Effector memory CD4-positive, alpha-beta T cell (primary cell): ENCODE data around the gene CPNE4.

Source experiments
- DNase-seq, 3 donors: peaks; one replicate each; pipeline ENCODE4 v3.0.0-alpha.2; 2020
- H3K27ac ChIP-seq: 2 replicates; pipeline ENCODE4 v1.7.0; 2013; ENCODE audit warnings: mild to moderate bottlenecking, low read length, moderate library complexity; ENCODE audit not compliant: insufficient read depth, poor library complexity, severe bottlenecking
- H3K27me3 ChIP-seq: replicated peaks from 2 replicates; pipeline ENCODE4 v1.7.0; 2013; ENCODE audit warnings: mild to moderate bottlenecking, low read length; ENCODE audit not compliant: insufficient read depth, control insufficient read depth, poor library complexity, severe bottlenecking
- H3K36me3 ChIP-seq: 2 replicates; pipeline ENCODE4 v1.7.0; 2013; ENCODE audit warnings: mild to moderate bottlenecking, low read length, moderate library complexity; ENCODE audit not compliant: control insufficient read depth, insufficient read depth
- H3K4me1 ChIP-seq: 2 replicates; pipeline ENCODE4 v1.7.0; 2013; ENCODE audit warnings: low read length, mild to moderate bottlenecking; ENCODE audit not compliant: control insufficient read depth, insufficient read depth, poor library complexity, severe bottlenecking
- H3K4me3 ChIP-seq: 2 replicates; pipeline ENCODE4 v1.7.0; 2013; ENCODE audit warnings: low read length, low read depth, mild to moderate bottlenecking; ENCODE audit not compliant: insufficient read depth, poor library complexity, severe bottlenecking
- H3K9me3 ChIP-seq: 2 replicates; pipeline ENCODE4 v1.7.0; 2013; ENCODE audit warnings: mild to moderate bottlenecking, low read length, moderate library complexity; ENCODE audit not compliant: control insufficient read depth

CPNE4 gene

GRCh38 chr3:131717493-131717892, 317.3 kb downstream of the CPNE4 start:
- DNase-seq, result no peak

DNA sequence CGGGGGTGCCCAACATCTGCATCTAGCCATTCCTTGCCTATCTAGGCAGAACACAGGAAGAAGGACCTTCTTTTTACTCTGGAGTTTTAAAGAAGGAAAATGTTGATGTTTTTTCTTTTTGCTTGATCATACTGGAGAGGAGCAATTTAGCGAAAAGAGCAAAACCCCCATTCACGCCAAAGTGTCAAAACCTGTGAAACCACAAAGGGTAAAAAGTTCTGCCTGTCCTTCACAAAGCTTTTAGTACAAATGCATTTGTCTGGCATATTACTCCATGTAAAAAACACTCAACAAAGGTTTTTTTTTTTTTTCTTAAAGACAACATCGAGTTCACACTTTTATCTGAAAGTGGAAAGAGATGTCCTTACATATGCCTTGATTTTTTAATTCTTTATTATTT, 317.9 kb downstream of the CPNE4 start:
- no peaks in the 10 kb centered on the region for H3K9me3 ChIP-seq
- no peak overlapping the region for H3K4me3 ChIP-seq
- no peaks in the 10 kb centered on the region for H3K36me3 ChIP-seq
- DNase-seq, result no peak
- H3K4me1 ChIP-seq, result no peaks in the 10 kb centered on the region
- no peaks in the 10 kb centered on the region for H3K27me3 ChIP-seq
- no peak overlapping the region for H3K27ac ChIP-seq

More at GRCh38 chr3:131717493-131717892, 317.3 kb downstream of the CPNE4 start:
- no peaks in the 10 kb centered on the region for H3K36me3 ChIP-seq
- no peaks in the 10 kb centered on the region for H3K27me3 ChIP-seq
- no peaks in the 10 kb centered on the region for H3K4me1 ChIP-seq
- no peak overlapping the region for H3K27ac ChIP-seq
- no peaks in the 10 kb centered on the region for H3K9me3 ChIP-seq
- no peak overlapping the region for H3K4me3 ChIP-seq

DNA sequence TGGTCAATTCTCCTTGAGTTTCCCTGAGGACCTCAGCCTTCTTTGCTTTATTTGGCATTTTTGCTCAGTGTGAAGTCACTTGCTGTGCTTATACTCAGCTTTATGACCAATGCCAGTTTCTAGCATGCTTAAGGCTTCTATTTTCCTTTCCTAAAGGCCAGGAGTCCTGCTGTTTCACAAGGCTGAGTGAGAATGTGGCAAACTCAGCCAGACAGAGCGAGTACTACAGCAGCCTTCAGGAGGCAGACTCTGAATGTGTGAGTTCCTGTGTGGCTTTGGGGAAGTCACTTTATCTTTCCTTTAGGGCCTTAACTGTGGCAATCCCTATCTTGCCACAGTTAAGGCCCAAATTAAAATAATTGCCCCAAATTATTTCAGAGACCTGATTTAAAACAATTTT, 318.8 kb downstream of the CPNE4 start:
- H3K9me3 ChIP-seq, result no peaks in the 10 kb centered on the region
- no peak overlapping the region for H3K27ac ChIP-seq
- no peaks in the 10 kb centered on the region for H3K4me1 ChIP-seq
- H3K4me3 ChIP-seq, result no peak overlapping the region
- no peaks in the 10 kb centered on the region for H3K36me3 ChIP-seq
- no peaks in the 10 kb centered on the region for H3K27me3 ChIP-seq
- DNase-seq, result no peak

- Histone ChIP-seq H3K27ac (no peak overlapping the region), H3K27me3 (no peaks in the 10 kb centered on the region), H3K4me3 (no peak overlapping the region), H3K9me3 (no peaks in the 10 kb centered on the region), H3K4me1 (no peaks in the 10 kb centered on the region), H3K36me3 (no peaks in the 10 kb centered on the region)
- no peak for DNase-seq
Observed at GRCh38 chr3:131714585-131715220, 320.1 kb downstream of the CPNE4 start.

DNA sequence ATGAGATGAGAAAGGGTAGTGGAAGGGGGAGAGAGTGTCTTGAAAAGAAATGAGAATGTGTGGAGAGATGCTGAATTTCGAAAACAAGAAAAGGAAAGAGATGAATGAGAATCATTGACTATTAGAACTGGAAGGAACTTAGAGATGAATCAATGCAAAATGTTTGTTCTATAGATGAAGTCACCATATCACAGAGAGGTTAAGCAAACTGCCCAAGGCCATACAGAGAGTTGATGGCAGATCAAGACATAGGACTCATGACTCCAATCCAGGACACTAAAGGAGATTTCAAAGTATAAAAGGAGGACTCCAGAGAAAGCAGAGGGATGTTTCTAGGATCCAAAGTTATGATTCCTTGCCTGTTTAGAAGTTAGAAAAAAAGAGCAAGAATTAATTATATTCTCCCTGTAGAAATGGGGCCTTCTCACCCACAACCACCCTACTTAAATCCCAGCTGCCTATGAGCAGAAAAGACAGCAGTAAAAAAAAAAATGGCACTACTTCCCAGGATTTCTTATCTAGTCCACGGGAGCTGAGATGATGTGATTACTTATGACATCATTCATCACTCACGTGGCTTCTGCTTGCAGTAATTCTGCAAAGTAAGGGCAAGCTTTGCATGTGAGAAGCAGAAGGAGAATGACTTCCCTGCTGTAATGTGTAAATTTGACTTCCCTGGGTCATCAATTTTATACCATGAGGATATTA, 321.2 kb downstream of the CPNE4 start:
- H3K4me1 ChIP-seq, result no peaks in the 10 kb centered on the region
- H3K36me3 ChIP-seq, result no peaks in the 10 kb centered on the region
- no peak overlapping the region for H3K27ac ChIP-seq
- H3K4me3 ChIP-seq, result no peak overlapping the region
- DNase-seq, result no peak
- no peaks in the 10 kb centered on the region for H3K27me3 ChIP-seq
- no peaks in the 10 kb centered on the region for H3K9me3 ChIP-seq

- Histone ChIP-seq H3K27me3 (no peaks in the 10 kb centered on the region), H3K9me3 (no peaks in the 10 kb centered on the region)
- no peak for DNase-seq
Observed at GRCh38 chr3:131712662-131713061, 322.2 kb downstream of the CPNE4 start.

GRCh38 chr3:131711114-131711768, 323.6 kb downstream of the CPNE4 start:
- H3K27me3 ChIP-seq, result no peaks in the 10 kb centered on the region
- H3K4me3 ChIP-seq, result no peak overlapping the region
- no peaks in the 10 kb centered on the region for H3K4me1 ChIP-seq
- H3K9me3 ChIP-seq, result no peaks in the 10 kb centered on the region
- H3K27ac ChIP-seq, result no peak overlapping the region
- H3K36me3 ChIP-seq, result no peaks in the 10 kb centered on the region
- no peak for DNase-seq

More at GRCh38 chr3:131712662-131713061, 322.2 kb downstream of the CPNE4 start:
- Histone ChIP-seq H3K36me3 (no peaks in the 10 kb centered on the region), H3K4me3 (no peak overlapping the region), H3K4me1 (no peaks in the 10 kb centered on the region), H3K27ac (no peak overlapping the region)

- Histone ChIP-seq H3K9me3 (no peaks in the 10 kb centered on the region), H3K4me3 (no peak overlapping the region), H3K27me3 (no peaks in the 10 kb centered on the region), H3K36me3 (no peaks in the 10 kb centered on the region), H3K27ac (no peak overlapping the region), H3K4me1 (no peaks in the 10 kb centered on the region)
- no peak for DNase-seq
Observed at GRCh38 chr3:131708241-131708640, 326.6 kb downstream of the CPNE4 start.

DNA sequence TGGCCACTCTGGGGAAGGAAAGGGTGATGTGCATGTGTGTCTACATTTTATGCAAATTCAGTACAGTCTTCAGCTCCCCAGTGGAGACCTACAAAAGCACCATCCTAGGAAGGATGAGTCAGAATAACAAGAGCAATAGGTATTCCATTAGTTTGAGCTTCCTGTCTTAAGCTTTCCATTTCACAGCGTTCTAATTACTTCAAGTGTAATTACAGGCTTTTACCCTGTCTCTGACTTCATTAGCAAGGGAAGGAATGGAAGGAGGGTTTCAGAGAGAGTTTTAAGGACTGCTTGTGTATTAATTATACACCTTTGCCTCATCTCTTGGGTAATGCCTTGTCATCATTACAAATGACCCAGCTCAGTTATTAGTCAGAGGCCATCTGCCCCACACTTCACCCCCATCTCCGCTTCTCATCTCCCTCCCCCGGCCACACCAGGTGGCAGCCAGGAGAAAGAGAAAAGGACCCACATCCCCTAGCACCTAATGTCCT, 329.2 kb downstream of the CPNE4 start:
- no peak for DNase-seq
- H3K4me3 ChIP-seq, result no peak overlapping the region
- no peaks in the 10 kb centered on the region for H3K9me3 ChIP-seq
- H3K36me3 ChIP-seq, result no peaks in the 10 kb centered on the region
- no peak overlapping the region for H3K27ac ChIP-seq
- no peaks in the 10 kb centered on the region for H3K4me1 ChIP-seq
- H3K27me3 ChIP-seq, result no peaks in the 10 kb centered on the region

DNA sequence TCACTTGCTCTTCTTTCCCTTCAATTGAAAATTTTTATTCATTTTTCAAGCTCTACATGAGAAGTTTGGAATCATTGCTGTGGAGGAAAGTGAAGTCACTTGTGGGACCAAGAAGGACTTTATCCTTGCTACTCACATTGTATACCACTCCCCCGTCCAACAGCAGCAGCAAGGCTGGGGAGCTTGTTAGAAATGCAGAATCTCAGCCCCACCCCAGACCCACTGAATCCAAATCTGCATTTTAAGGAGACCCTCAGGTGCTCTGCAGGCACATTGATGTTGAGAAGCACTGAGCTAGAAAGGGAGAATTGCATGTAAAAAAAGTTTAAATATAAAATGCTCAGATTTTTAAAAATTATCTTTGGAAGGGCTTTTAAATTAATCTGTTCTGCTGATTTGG, 329.7 kb downstream of the CPNE4 start:
- H3K4me3 ChIP-seq, result no peak overlapping the region
- no peaks in the 10 kb centered on the region for H3K9me3 ChIP-seq
- DNase-seq, result no peak
- no peaks in the 10 kb centered on the region for H3K4me1 ChIP-seq
- H3K27me3 ChIP-seq, result no peaks in the 10 kb centered on the region
- no peak overlapping the region for H3K27ac ChIP-seq
- H3K36me3 ChIP-seq, result no peaks in the 10 kb centered on the region
